GM23338 (cell line): ENCODE measurements around the gene GALNT16. TPM values are rescaled to one million over a fixed set of nuclear protein-coding genes. Genes with fewer than 3 reads are reported as not detected.

ENCODE experiments used
- ATAC-seq: fragments of 200-7000 bp; cut with Tn5 transposase; 3 replicates; pipeline ENCODE4 v1.9.1; 2020
- DNase-seq: peaks from one replicate; pipeline ENCODE4 v3.0.0-alpha.2; 2015; ENCODE audit warnings: low spot score
- H2AFZ ChIP-seq: fragments of 200-600 bp; sonication (generic); 2 replicates; pipeline ENCODE4 v1.8.0; 2016; ENCODE audit warnings: antibody characterized with exemption, mild to moderate bottlenecking, moderate library complexity
- H3F3A ChIP-seq: fragments of 200-600 bp; sonication (generic); replicated peaks from 2 replicates; pipeline ENCODE4 v1.8.0; 2017; ENCODE audit warnings: antibody characterized with exemption, mixed run types, low read depth
- H3K27ac ChIP-seq: fragments of 200-600 bp; sonication (generic); 2 replicates; pipeline ENCODE4 v1.6.1; 2016; ENCODE audit warnings: low read depth
- H3K27me3 ChIP-seq: fragments of 200-600 bp; sonication (generic); 2 replicates; pipeline ENCODE4 v1.8.0; 2016; ENCODE audit warnings: mild to moderate bottlenecking, mixed run types, moderate library complexity; ENCODE audit not compliant: insufficient read depth
- H3K36me3 ChIP-seq: fragments of 200-600 bp; sonication (generic); 2 replicates; pipeline ENCODE4 v1.8.0; 2016; ENCODE audit warnings: mild to moderate bottlenecking; ENCODE audit not compliant: insufficient read depth
- H3K4me1 ChIP-seq: fragments of 200-600 bp; sonication (generic); 2 replicates; pipeline ENCODE4 v1.8.0; 2016; ENCODE audit warnings: mild to moderate bottlenecking, moderate library complexity; ENCODE audit not compliant: insufficient read depth
- H3K4me2 ChIP-seq: fragments of 200-600 bp; sonication (generic); 2 replicates; pipeline ENCODE4 v1.7.1; 2017; ENCODE audit warnings: mixed run types
- H3K4me3 ChIP-seq: fragments of 200-600 bp; sonication (generic); 2 replicates; pipeline ENCODE4 v1.6.1; 2016; ENCODE audit warnings: mixed run types
- H3K79me2 ChIP-seq: fragments of 200-600 bp; sonication (generic); replicated peaks from 2 replicates; pipeline ENCODE4 v1.8.0; 2017; ENCODE audit warnings: mild to moderate bottlenecking; ENCODE audit not compliant: insufficient read depth
- H3K9me2 ChIP-seq: fragments of 200-600 bp; sonication (generic); 2 replicates; pipeline ENCODE4 v1.8.0; 2017; ENCODE audit not compliant: insufficient read depth
- H4K20me1 ChIP-seq: fragments of 200-600 bp; sonication (generic); replicated peaks from 2 replicates; pipeline ENCODE4 v1.8.0; 2017; ENCODE audit warnings: mild to moderate bottlenecking; ENCODE audit not compliant: insufficient read depth
- H3K27ac Mint-ChIP-seq: 2 replicates; pipeline ENCODE4 v1.8.0; 2020; ENCODE audit warnings: inconsistent platforms, mild to moderate bottlenecking, moderate library complexity, mixed read lengths
- H3K27me3 Mint-ChIP-seq: 3 replicates; pipeline ENCODE4 v1.8.0; 2022; ENCODE audit warnings: low read depth, mild to moderate bottlenecking, moderate library complexity, mixed read lengths, inconsistent platforms; ENCODE audit not compliant: insufficient read depth, poor library complexity
- H3K36me3 Mint-ChIP-seq: 3 replicates; pipeline ENCODE4 v1.8.0; 2021; ENCODE audit warnings: low read depth, mild to moderate bottlenecking, inconsistent platforms, moderate library complexity, mixed read lengths
- H3K4me1 Mint-ChIP-seq: 3 replicates; pipeline ENCODE4 v1.8.0; 2020; ENCODE audit warnings: mild to moderate bottlenecking, inconsistent platforms, mixed read lengths
- H3K4me3 Mint-ChIP-seq: 3 replicates; pipeline ENCODE4 v1.8.0; 2021; ENCODE audit warnings: moderate library complexity, mild to moderate bottlenecking, inconsistent platforms, mixed read lengths
- H3K9me3 Mint-ChIP-seq: 3 replicates; pipeline ENCODE4 v1.8.0; 2020; ENCODE audit warnings: moderate library complexity, mild to moderate bottlenecking, inconsistent platforms, mixed read lengths
- CREB1 ChIP-seq: fragments of 250-450 bp; sonication (Bioruptor Pico); IDR thresholded peaks from 2 replicates; pipeline ENCODE4 v1.5.0; 2020; ENCODE audit warnings: low read depth, mild to moderate bottlenecking, moderate library complexity
- EZH2 ChIP-seq: fragments of 200-600 bp; sonication (generic); IDR thresholded peaks from one replicate; pipeline ENCODE4 v1.8.0; 2017; ENCODE audit warnings: antibody characterized with exemption, mild to moderate bottlenecking, low read depth; ENCODE audit not compliant: unreplicated experiment
- EZH2phosphoT487 ChIP-seq: fragments of 200-600 bp; sonication (generic); IDR thresholded peaks from one replicate; pipeline ENCODE4 v1.8.1; 2018; ENCODE audit warnings: antibody characterized with exemption; ENCODE audit not compliant: unreplicated experiment
- JUNB ChIP-seq: IDR thresholded peaks from one replicate; pipeline ENCODE4 v1.6.1; 2016; ENCODE audit warnings: antibody characterized with exemption; ENCODE audit not compliant: unreplicated experiment
- NANOG ChIP-seq: IDR thresholded peaks from 2 replicates; pipeline ENCODE4 v1.6.1; 2016; ENCODE audit warnings: antibody characterized with exemption, borderline replicate concordance
- POLR2AphosphoS5 ChIP-seq: IDR thresholded peaks from 2 replicates; pipeline ENCODE4 v1.6.1; 2016; ENCODE audit warnings: antibody characterized with exemption, low read depth
- STAT1 ChIP-seq: IDR thresholded peaks from one replicate; pipeline ENCODE4 v1.6.1; 2016; ENCODE audit warnings: antibody characterized with exemption; ENCODE audit not compliant: unreplicated experiment
- ZNF114 ChIP-seq: fragments of 250-450 bp; sonication (Bioruptor Pico); IDR thresholded peaks from 2 replicates; pipeline ENCODE4 v1.5.0; 2020; ENCODE audit warnings: mild to moderate bottlenecking, moderate library complexity
- ZNF331 ChIP-seq: fragments of 250-450 bp; sonication (Bioruptor Pico); IDR thresholded peaks from 2 replicates; pipeline ENCODE4 v1.5.0; 2020; ENCODE audit warnings: low read depth, mild to moderate bottlenecking, moderate library complexity
- polyA plus RNA-seq: library from polyadenylated mRNA; unstranded; fragments of >200 nt; fragmentation: Nextera tagmentation; extraction: Ambion mirVana; gene quantifications from 2 replicates; pipeline ENCODE4 v1.2.1, GENCODE V29; 2016
- total RNA-seq: library from RNA; depleted of rRNA; stranded (reverse); fragments of >200 nt; shearing (Covaris generic); gene quantifications from 2 replicates; pipeline ENCODE4 v1.2.3, GENCODE V29; 2014
- TF ChIP-seq, protein P1 (sequence below): IDR thresholded peaks from one replicate; pipeline ENCODE4 v1.6.1; 2018; ENCODE audit warnings: antibody characterized with exemption; ENCODE audit not compliant: unreplicated experiment
- TF ChIP-seq, protein P2 (sequence below): IDR thresholded peaks from 2 replicates; pipeline ENCODE4 v1.6.1; 2016; ENCODE audit warnings: antibody characterized with exemption
- TF ChIP-seq, protein P3 (sequence below), 2 experiments: fragments of 200-600 bp in 1 of 2; sonication (generic) in 1 of 2; conservative IDR thresholded peaks; 2 replicates each; pipeline versions ENCODE4 v1.5.1 to v1.6.1; 2016 to 2017; ENCODE audit warnings: antibody characterized with exemption in 2 of 2, low read depth in 2 of 2, mild to moderate bottlenecking in 2 of 2, moderate library complexity in 1 of 2
- TF ChIP-seq, protein P4 (sequence below): fragments of 250-450 bp; sonication (Bioruptor Pico); IDR thresholded peaks from 2 replicates; pipeline ENCODE4 v1.5.0; 2020; ENCODE audit warnings: mild to moderate bottlenecking, moderate library complexity

GALNT16 gene
- total and polyA plus RNA-seq, 2 experiments from 2014 or later, result 1.5 to 2.9 TPM

DNA sequence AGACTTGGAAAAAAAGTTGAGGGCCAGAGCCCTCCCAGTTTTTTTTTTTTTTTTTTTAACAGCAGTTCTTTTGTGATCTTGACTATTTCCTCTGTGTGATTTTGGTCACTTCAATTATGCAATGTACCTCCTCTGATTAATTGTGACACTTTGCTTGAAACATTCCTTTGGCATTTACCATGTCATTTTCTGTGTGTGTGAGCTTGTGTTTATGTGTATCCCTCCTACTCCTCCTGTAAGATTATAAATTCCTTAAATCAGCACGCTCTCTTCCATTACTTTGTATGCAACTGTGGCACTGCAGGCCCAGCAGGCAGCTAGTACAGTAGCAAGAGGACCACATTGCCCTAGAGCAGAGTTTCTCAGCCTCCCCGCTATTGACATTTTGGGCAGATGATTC lies 33.2 kb upstream of the GALNT16 start:
- Histone ChIP-seq H3K27me3 (no peaks in the 10 kb centered on the region), H3K36me3 (no peaks in the 10 kb centered on the region; the same call in 1 of the 2 replicates), H3F3A (no peaks in the 10 kb centered on the region), H2AFZ (no peak overlapping the region), H3K4me1 (peaks cover 15% of the 10 kb centered on the region; the same call in 1 of the 2 replicates), H3K4me3 (no peak overlapping the region), H4K20me1 (peaks cover 4% of the 10 kb centered on the region; the same call in 1 of the 2 replicates), H3K79me2 (no peaks in the 10 kb centered on the region), H3K4me2 (no peak overlapping the region), H3K27ac (no peak overlapping the region), H3K9me2 (no peaks in the 10 kb centered on the region)
- H3K27me3 Mint-ChIP-seq, result peaks cover 3% of the 10 kb centered on the region
- peaks cover 11% of the 10 kb centered on the region; the same call in 2 of the 3 replicates for H3K36me3 Mint-ChIP-seq
- H3K27ac Mint-ChIP-seq, result peak overlapping the region; percentile 18; the same call in 1 of the 2 replicates
- peaks cover 12% of the 10 kb centered on the region; the same call in 2 of the 3 replicates for H3K4me1 Mint-ChIP-seq
- no peak for ATAC-seq
- H3K9me3 Mint-ChIP-seq, result no peaks in the 10 kb centered on the region
- DNase-seq, result no peak
- TF ChIP-seq NANOG (no peak), STAT1 (no peak), ZNF114 (CRISPR knock-in tag) (no peak), EZH2 (no peak), JUNB (no peak), EZH2phosphoT487 (no peak), ZNF331 (CRISPR knock-in tag) (no peak), POLR2AphosphoS5 (no peak), CREB1 (CRISPR knock-in tag) (no peak)
- TF ChIP-seq, protein P1, sequence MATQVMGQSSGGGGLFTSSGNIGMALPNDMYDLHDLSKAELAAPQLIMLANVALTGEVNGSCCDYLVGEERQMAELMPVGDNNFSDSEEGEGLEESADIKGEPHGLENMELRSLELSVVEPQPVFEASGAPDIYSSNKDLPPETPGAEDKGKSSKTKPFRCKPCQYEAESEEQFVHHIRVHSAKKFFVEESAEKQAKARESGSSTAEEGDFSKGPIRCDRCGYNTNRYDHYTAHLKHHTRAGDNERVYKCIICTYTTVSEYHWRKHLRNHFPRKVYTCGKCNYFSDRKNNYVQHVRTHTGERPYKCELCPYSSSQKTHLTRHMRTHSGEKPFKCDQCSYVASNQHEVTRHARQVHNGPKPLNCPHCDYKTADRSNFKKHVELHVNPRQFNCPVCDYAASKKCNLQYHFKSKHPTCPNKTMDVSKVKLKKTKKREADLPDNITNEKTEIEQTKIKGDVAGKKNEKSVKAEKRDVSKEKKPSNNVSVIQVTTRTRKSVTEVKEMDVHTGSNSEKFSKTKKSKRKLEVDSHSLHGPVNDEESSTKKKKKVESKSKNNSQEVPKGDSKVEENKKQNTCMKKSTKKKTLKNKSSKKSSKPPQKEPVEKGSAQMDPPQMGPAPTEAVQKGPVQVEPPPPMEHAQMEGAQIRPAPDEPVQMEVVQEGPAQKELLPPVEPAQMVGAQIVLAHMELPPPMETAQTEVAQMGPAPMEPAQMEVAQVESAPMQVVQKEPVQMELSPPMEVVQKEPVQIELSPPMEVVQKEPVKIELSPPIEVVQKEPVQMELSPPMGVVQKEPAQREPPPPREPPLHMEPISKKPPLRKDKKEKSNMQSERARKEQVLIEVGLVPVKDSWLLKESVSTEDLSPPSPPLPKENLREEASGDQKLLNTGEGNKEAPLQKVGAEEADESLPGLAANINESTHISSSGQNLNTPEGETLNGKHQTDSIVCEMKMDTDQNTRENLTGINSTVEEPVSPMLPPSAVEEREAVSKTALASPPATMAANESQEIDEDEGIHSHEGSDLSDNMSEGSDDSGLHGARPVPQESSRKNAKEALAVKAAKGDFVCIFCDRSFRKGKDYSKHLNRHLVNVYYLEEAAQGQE, result no peak
- TF ChIP-seq, protein P2, sequence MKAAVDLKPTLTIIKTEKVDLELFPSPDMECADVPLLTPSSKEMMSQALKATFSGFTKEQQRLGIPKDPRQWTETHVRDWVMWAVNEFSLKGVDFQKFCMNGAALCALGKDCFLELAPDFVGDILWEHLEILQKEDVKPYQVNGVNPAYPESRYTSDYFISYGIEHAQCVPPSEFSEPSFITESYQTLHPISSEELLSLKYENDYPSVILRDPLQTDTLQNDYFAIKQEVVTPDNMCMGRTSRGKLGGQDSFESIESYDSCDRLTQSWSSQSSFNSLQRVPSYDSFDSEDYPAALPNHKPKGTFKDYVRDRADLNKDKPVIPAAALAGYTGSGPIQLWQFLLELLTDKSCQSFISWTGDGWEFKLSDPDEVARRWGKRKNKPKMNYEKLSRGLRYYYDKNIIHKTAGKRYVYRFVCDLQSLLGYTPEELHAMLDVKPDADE, result no peak
- TF ChIP-seq, protein P3, sequence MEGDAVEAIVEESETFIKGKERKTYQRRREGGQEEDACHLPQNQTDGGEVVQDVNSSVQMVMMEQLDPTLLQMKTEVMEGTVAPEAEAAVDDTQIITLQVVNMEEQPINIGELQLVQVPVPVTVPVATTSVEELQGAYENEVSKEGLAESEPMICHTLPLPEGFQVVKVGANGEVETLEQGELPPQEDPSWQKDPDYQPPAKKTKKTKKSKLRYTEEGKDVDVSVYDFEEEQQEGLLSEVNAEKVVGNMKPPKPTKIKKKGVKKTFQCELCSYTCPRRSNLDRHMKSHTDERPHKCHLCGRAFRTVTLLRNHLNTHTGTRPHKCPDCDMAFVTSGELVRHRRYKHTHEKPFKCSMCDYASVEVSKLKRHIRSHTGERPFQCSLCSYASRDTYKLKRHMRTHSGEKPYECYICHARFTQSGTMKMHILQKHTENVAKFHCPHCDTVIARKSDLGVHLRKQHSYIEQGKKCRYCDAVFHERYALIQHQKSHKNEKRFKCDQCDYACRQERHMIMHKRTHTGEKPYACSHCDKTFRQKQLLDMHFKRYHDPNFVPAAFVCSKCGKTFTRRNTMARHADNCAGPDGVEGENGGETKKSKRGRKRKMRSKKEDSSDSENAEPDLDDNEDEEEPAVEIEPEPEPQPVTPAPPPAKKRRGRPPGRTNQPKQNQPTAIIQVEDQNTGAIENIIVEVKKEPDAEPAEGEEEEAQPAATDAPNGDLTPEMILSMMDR (conservative IDR thresholded peaks at IDR 0.05; ENCODE audit: low read depth in 2 of 2), result no peak
- TF ChIP-seq, protein P4, sequence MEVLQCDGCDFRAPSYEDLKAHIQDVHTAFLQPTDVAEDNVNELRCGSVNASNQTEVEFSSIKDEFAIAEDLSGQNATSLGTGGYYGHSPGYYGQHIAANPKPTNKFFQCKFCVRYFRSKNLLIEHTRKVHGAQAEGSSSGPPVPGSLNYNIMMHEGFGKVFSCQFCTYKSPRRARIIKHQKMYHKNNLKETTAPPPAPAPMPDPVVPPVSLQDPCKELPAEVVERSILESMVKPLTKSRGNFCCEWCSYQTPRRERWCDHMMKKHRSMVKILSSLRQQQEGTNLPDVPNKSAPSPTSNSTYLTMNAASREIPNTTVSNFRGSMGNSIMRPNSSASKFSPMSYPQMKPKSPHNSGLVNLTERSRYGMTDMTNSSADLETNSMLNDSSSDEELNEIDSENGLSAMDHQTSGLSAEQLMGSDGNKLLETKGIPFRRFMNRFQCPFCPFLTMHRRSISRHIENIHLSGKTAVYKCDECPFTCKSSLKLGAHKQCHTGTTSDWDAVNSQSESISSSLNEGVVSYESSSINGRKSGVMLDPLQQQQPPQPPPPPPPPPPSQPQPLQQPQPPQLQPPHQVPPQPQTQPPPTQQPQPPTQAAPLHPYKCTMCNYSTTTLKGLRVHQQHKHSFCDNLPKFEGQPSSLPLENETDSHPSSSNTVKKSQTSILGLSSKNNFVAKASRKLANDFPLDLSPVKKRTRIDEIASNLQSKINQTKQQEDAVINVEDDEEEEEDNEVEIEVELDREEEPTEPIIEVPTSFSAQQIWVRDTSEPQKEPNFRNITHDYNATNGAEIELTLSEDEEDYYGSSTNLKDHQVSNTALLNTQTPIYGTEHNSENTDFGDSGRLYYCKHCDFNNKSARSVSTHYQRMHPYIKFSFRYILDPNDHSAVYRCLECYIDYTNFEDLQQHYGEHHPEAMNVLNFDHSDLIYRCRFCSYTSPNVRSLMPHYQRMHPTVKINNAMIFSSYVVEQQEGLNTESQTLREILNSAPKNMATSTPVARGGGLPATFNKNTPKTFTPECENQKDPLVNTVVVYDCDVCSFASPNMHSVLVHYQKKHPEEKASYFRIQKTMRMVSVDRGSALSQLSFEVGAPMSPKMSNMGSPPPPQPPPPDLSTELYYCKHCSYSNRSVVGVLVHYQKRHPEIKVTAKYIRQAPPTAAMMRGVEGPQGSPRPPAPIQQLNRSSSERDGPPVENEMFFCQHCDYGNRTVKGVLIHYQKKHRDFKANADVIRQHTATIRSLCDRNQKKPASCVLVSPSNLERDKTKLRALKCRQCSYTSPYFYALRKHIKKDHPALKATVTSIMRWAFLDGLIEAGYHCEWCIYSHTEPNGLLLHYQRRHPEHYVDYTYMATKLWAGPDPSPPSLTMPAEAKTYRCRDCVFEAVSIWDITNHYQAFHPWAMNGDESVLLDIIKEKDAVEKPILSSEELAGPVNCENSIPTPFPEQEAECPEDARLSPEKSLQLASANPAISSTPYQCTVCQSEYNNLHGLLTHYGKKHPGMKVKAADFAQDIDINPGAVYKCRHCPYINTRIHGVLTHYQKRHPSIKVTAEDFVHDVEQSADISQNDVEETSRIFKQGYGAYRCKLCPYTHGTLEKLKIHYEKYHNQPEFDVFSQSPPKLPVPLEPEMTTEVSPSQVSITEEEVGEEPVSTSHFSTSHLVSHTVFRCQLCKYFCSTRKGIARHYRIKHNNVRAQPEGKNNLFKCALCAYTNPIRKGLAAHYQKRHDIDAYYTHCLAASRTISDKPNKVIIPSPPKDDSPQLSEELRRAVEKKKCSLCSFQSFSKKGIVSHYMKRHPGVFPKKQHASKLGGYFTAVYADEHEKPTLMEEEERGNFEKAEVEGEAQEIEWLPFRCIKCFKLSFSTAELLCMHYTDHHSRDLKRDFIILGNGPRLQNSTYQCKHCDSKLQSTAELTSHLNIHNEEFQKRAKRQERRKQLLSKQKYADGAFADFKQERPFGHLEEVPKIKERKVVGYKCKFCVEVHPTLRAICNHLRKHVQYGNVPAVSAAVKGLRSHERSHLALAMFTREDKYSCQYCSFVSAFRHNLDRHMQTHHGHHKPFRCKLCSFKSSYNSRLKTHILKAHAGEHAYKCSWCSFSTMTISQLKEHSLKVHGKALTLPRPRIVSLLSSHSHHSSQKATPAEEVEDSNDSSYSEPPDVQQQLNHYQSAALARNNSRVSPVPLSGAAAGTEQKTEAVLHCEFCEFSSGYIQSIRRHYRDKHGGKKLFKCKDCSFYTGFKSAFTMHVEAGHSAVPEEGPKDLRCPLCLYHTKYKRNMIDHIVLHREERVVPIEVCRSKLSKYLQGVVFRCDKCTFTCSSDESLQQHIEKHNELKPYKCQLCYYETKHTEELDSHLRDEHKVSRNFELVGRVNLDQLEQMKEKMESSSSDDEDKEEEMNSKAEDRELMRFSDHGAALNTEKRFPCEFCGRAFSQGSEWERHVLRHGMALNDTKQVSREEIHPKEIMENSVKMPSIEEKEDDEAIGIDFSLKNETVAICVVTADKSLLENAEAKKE (CRISPR knock-in tag), result no peak
- H3K4me3 Mint-ChIP-seq, result no peak overlapping the region
